H1 (cell line): Measurements from ENCODE around the gene TYW5. TPM values are rescaled to one million over a fixed set of nuclear protein-coding genes. Genes with fewer than 3 reads are reported as not detected.

Experiments used
- CTCF ChIA-PET: fragments of 300-600 bp; sonication (Branson Sonifier 250); formaldehyde crosslinking; loops from one replicate; lab custom pipeline; 2021; ENCODE audit not compliant: partially characterized antibody; lab: Charles Lee
- POLR2A ChIA-PET: fragments of 300-600 bp; sonication (Branson Sonifier 250); formaldehyde crosslinking; loops from one replicate; lab custom pipeline; 2021; ENCODE audit warnings: inconsistent platforms; ENCODE audit not compliant: partially characterized antibody; lab: Charles Lee
- DNase-seq, 2 experiments: peaks; one replicate each; pipeline versions ENCODE4 v3.0.0 to v3.0.0-alpha.2; 2010 to 2022; ENCODE audit warnings: low spot score in 2 of 2, low read depth in 1 of 2, mixed read lengths in 1 of 2
- FAIRE-seq: peaks from 2 replicates; lab custom pipeline; 2011; peaks lifted over from hg19 to GRCh38; lab: Jason Lieb, UNC
- H2AFZ ChIP-seq: 2 replicates; pipeline ENCODE4 v1.8.1; 2012; ENCODE audit warnings: low read length, inconsistent platforms
- H2AK5ac ChIP-seq: 2 replicates; pipeline ENCODE4 v1.6.1; 2013; ENCODE audit warnings: low read depth, low read length
- H2BK120ac ChIP-seq: replicated peaks from 2 replicates; pipeline ENCODE3; 2013; ENCODE audit warnings: low read depth, low read length, inconsistent platforms
- H2BK12ac ChIP-seq: 2 replicates; pipeline ENCODE4 v1.6.1; 2013; ENCODE audit warnings: low read depth, low read length
- H2BK15ac ChIP-seq: 2 replicates; pipeline ENCODE4 v1.6.1; 2013; ENCODE audit warnings: low read length
- H2BK20ac ChIP-seq: 2 replicates; pipeline ENCODE4 v1.6.1; 2013; ENCODE audit warnings: low read length
- H2BK5ac ChIP-seq: 2 replicates; pipeline ENCODE4 v1.6.1; 2013; ENCODE audit warnings: low read depth, low read length
- H3K14ac ChIP-seq: 2 replicates; pipeline ENCODE4 v1.6.1; 2013; ENCODE audit warnings: inconsistent platforms; ENCODE audit not compliant: insufficient read length
- H3K18ac ChIP-seq: 2 replicates; pipeline ENCODE4 v1.6.1; 2013; ENCODE audit warnings: low read length; ENCODE audit errors: extremely low read depth
- H3K23ac ChIP-seq: 2 replicates; pipeline ENCODE4 v1.6.1; 2013; ENCODE audit warnings: inconsistent platforms; ENCODE audit not compliant: insufficient read length
- H3K23me2 ChIP-seq: 2 replicates; pipeline ENCODE4 v1.6.1; 2013; ENCODE audit warnings: low read depth, low read length
- H3K27ac ChIP-seq: 2 replicates; pipeline ENCODE4 v1.6.1; 2011; ENCODE audit warnings: low read depth, low read length, inconsistent platforms
- H3K27me3 ChIP-seq, 4 experiments: replicated peaks in 1 of 4; 1 replicate in 1 of 4; 2 replicates in 3 of 4; pipeline versions ENCODE4 v1.6.1 to v1.8.1; 2011 to 2013; ENCODE audit warnings: low read length in 3 of 4, mild to moderate bottlenecking in 3 of 4, inconsistent platforms in 2 of 4, mixed read lengths in 2 of 4, moderate library complexity in 1 of 4; ENCODE audit not compliant: control insufficient read depth in 3 of 4, insufficient read depth in 3 of 4; ENCODE audit errors: extremely low read depth in 1 of 4
- H3K36me3 ChIP-seq, 4 experiments: 2 replicates each; pipeline versions ENCODE4 v1.6.1 to v1.8.1; 2011 to 2013; ENCODE audit warnings: mild to moderate bottlenecking in 4 of 4, low read length in 3 of 4, moderate library complexity in 2 of 4, control low read depth in 1 of 4, inconsistent platforms in 1 of 4; ENCODE audit not compliant: insufficient read depth in 4 of 4, control insufficient read depth in 2 of 4
- H3K4ac ChIP-seq: replicated peaks from 2 replicates; pipeline ENCODE3; 2013; ENCODE audit warnings: low read length, low read depth, mixed read lengths, inconsistent platforms; ENCODE audit not compliant: insufficient read length
- H3K4me1 ChIP-seq, 4 experiments: replicated peaks in 1 of 4; 1 replicate in 1 of 4; 2 replicates in 3 of 4; pipeline versions ENCODE4 v1.6.1 to v1.8.1; 2011 to 2013; ENCODE audit warnings: low read length in 3 of 4, inconsistent platforms in 2 of 4, mixed read lengths in 1 of 4; ENCODE audit not compliant: insufficient read depth in 4 of 4, control insufficient read depth in 3 of 4
- H3K4me2 ChIP-seq, 2 experiments: 2 replicates each; pipeline versions ENCODE4 v1.6.1 to v1.8.1; 2011 to 2013; ENCODE audit warnings: low read depth in 2 of 2, low read length in 2 of 2, control low read depth in 1 of 2, inconsistent platforms in 1 of 2, mild to moderate bottlenecking in 1 of 2; ENCODE audit not compliant: insufficient read depth in 1 of 2
- H3K4me3 ChIP-seq, 4 experiments: fragments of 200-600, 300-600 bp in 1 of 4; sonication (generic), shearing (Covaris generic), sonication (Bioruptor Twin) in 1 of 4; 2 replicates each; pipeline versions ENCODE4 v1.5.1 to v1.8.1; 2011 to 2016; ENCODE audit warnings: low read length in 4 of 4, low read depth in 3 of 4, control low read depth in 2 of 4, inconsistent platforms in 2 of 4, mild to moderate bottlenecking in 2 of 4, mixed read lengths in 1 of 4, moderate library complexity in 1 of 4; ENCODE audit not compliant: insufficient read depth in 2 of 4; ENCODE audit errors: extremely low read depth in 1 of 4
- H3K56ac ChIP-seq: replicated peaks from 2 replicates; pipeline ENCODE3; 2013; ENCODE audit warnings: low read depth, mild to moderate bottlenecking, mixed read lengths, low read length, inconsistent platforms; ENCODE audit not compliant: insufficient read length
- H3K79me1 ChIP-seq: 2 replicates; pipeline ENCODE4 v1.6.1; 2013; ENCODE audit warnings: low read depth, low read length, control low read depth
- H3K79me2 ChIP-seq, 2 experiments: 2 replicates each; pipeline versions ENCODE4 v1.6.1 to v1.8.1; 2012 to 2013; ENCODE audit warnings: low read length in 2 of 2, mild to moderate bottlenecking in 2 of 2, inconsistent platforms in 1 of 2; ENCODE audit not compliant: insufficient read depth in 2 of 2, control insufficient read depth in 1 of 2
- H3K9ac ChIP-seq, 4 experiments: replicated peaks in 1 of 4; 1 replicate in 1 of 4; 2 replicates in 3 of 4; pipeline versions ENCODE4 v1.6.1 to v1.8.1; 2011 to 2013; ENCODE audit warnings: low read depth in 3 of 4, low read length in 3 of 4, control low read depth in 2 of 4, mild to moderate bottlenecking in 2 of 4, moderate library complexity in 2 of 4, inconsistent platforms in 1 of 4; ENCODE audit errors: extremely low read depth in 1 of 4
- H3K9me3 ChIP-seq, 2 experiments: 2 replicates each; pipeline versions ENCODE4 v1.6.1 to v1.8.1; 2012 to 2013; ENCODE audit warnings: mild to moderate bottlenecking in 2 of 2, moderate library complexity in 2 of 2, control low read depth in 1 of 2, inconsistent platforms in 1 of 2, low read depth in 1 of 2, low read length in 1 of 2, mixed read lengths in 1 of 2; ENCODE audit not compliant: insufficient read depth in 2 of 2
- H4K20me1 ChIP-seq, 2 experiments: replicated peaks in 1 of 2; 2 replicates each; pipeline versions ENCODE3 to v1.8.1; 2011 to 2013; ENCODE audit warnings: inconsistent platforms in 2 of 2, low read length in 2 of 2, mild to moderate bottlenecking in 1 of 2; ENCODE audit not compliant: insufficient read depth in 2 of 2, control insufficient read depth in 1 of 2
- H4K5ac ChIP-seq: 2 replicates; pipeline ENCODE4 v1.6.1; 2013; ENCODE audit warnings: low read length, low read depth, mixed read lengths, inconsistent platforms; ENCODE audit not compliant: insufficient read length
- H4K8ac ChIP-seq: 2 replicates; pipeline ENCODE4 v1.8.0; 2013; ENCODE audit warnings: mild to moderate bottlenecking, moderate library complexity, low read length, inconsistent platforms; ENCODE audit not compliant: insufficient read depth; ENCODE audit errors: extremely low read depth
- H4K91ac ChIP-seq: replicated peaks from 2 replicates; pipeline ENCODE3; 2013; ENCODE audit warnings: low read length, mixed read lengths, inconsistent platforms; ENCODE audit not compliant: insufficient read length
- ATF3 ChIP-seq: IDR thresholded peaks from 2 replicates; pipeline ENCODE4 v1.6.1; 2011; ENCODE audit warnings: low read depth, mild to moderate bottlenecking, low read length; ENCODE audit not compliant: insufficient read depth
- CREB1 ChIP-seq: IDR thresholded peaks from 2 replicates; pipeline ENCODE4 v1.6.1; 2012; ENCODE audit warnings: inconsistent platforms
- E2F6 ChIP-seq: IDR thresholded peaks from 2 replicates; pipeline ENCODE4 v1.6.1; 2012; ENCODE audit warnings: inconsistent platforms
- EGR1 ChIP-seq: IDR thresholded peaks from 2 replicates; pipeline ENCODE4 v1.6.1; 2011; ENCODE audit warnings: low read depth, low read length, borderline replicate concordance
- HDAC6 ChIP-seq: IDR thresholded peaks from one replicate; pipeline ENCODE4 v1.7.1; 2012; ENCODE audit warnings: low read depth, mild to moderate bottlenecking, inconsistent platforms, low read length, moderate library complexity
- JUN ChIP-seq: IDR thresholded peaks from 2 replicates; pipeline ENCODE4 v1.6.1; 2011; ENCODE audit warnings: low read depth, mild to moderate bottlenecking, improper control_type of control experiment, low read length
- KDM1A ChIP-seq: fragments of 200-600, 300-600 bp; sonication (generic); IDR thresholded peaks from 2 replicates; pipeline ENCODE4 v1.7.1; 2016; ENCODE audit warnings: mild to moderate bottlenecking, low read length, borderline replicate concordance
- MAX ChIP-seq: IDR thresholded peaks from 2 replicates; pipeline ENCODE4 v1.6.1; 2012; ENCODE audit warnings: inconsistent platforms
- SP1 ChIP-seq: IDR thresholded peaks from 2 replicates; pipeline ENCODE4 v1.6.1; 2011; ENCODE audit warnings: low read depth, low read length
- SRF ChIP-seq: IDR thresholded peaks from 2 replicates; pipeline ENCODE4 v1.6.1; 2011; ENCODE audit warnings: mild to moderate bottlenecking, low read depth, low read length, moderate library complexity
- SUZ12 ChIP-seq: fragments of 200-600 bp; sonication (generic); IDR thresholded peaks from 2 replicates; pipeline ENCODE4 v1.6.1; 2012; ENCODE audit warnings: mild to moderate bottlenecking, inconsistent platforms, low read length, moderate library complexity, mixed read lengths
- TAF1 ChIP-seq: IDR thresholded peaks from 2 replicates; pipeline ENCODE4 v1.6.1; 2011; ENCODE audit warnings: mild to moderate bottlenecking, low read depth, low read length
- TAF7 ChIP-seq: optimal IDR thresholded peaks from 2 replicates; pipeline ENCODE3; 2011; ENCODE audit warnings: low read depth, mild to moderate bottlenecking, inconsistent platforms, low read length, moderate library complexity, borderline replicate concordance
- ZNF274 ChIP-seq: IDR thresholded peaks from 2 replicates; pipeline ENCODE4 v1.7.0; 2012; ENCODE audit warnings: low read length, borderline replicate concordance; ENCODE audit errors: extremely low read depth
- polyA plus RNA-seq, 7 experiments: library from polyadenylated mRNA; depleted of rRNA in 3 of 7; stranded (reverse) in 5 of 7; unstranded in 2 of 7; fragments of >200 nt in 5 of 7; fragments of 200-250 nt in 2 of 7; gene quantifications; 1 replicate in 5 of 7; 2 replicates in 1 of 7; 4 replicates in 1 of 7; pipeline versions ENCODE4 v1.2.1 to v1.2.3, GENCODE V29; 2011 to 2013; ENCODE audit warnings: missing spikeins in 2 of 7, mixed read lengths in 2 of 7
- total RNA-seq: library from RNA; stranded (reverse); fragmentation: NEBNext Ultra II Directional; extraction: Animal tissue kit (Norgen Biotek cat#: 25700); gene quantifications from 2 replicates; pipeline ENCODE4 v1.2.1, GENCODE V29; 2021

Gene TYW5
- total and polyA plus RNA-seq, 2 of the 8 experiments (the other 6 are each of a cell fraction or from before 2014, with no cell fraction given): 5.4 to 11.3 TPM

GRCh38 chr2:199977984-199978415 is 22.7 kb upstream of the TYW5 start:
- Histone ChIP-seq H3K27ac (no peak overlapping the region), H3K9ac (no peak overlapping the region), H2AFZ (no peak overlapping the region), H4K20me1 (no peaks in the 10 kb centered on the region), H3K14ac (no peak overlapping the region), H3K79me1 (no peaks in the 10 kb centered on the region), H3K79me2 (no peaks in the 10 kb centered on the region), H3K36me3 (no peaks in the 10 kb centered on the region), H3K4ac (no peak overlapping the region), H2BK120ac (no peak overlapping the region), H2BK20ac (no peak overlapping the region), H3K23me2 (0 out of 2 replicates have a peak, but pooled peaks cover 1% of the 10 kb centered on the region), H2AK5ac (no peak overlapping the region), H3K27me3 (no peaks in the 10 kb centered on the region), H3K9me3 (no peaks in the 10 kb centered on the region), H3K4me3 (no peak overlapping the region), H2BK12ac (no peak overlapping the region), H3K18ac (no peak overlapping the region), H3K4me1 (peaks cover 2 to 6% (median 4%) of the 10 kb centered on the region in 4 experiments; a peak in 6 of 7 replicates), H3K23ac (no peak overlapping the region), H2BK5ac (no peak overlapping the region), H4K8ac (no peak overlapping the region), H2BK15ac (no peak overlapping the region), H3K4me2 (no peak overlapping the region), H4K5ac (no peak overlapping the region), H3K56ac (no peak overlapping the region), H4K91ac (peak overlapping the region; percentile 60)
- CTCF ChIA-PET: no interaction called here
- POLR2A ChIA-PET: no interaction called here
- DNase-seq: no peak
- FAIRE-seq: no peak
- TF ChIP-seq SUZ12 (no peak), TAF1 (no peak), HDAC6 (no peak), E2F6 (no peak), ZNF274 (no peak), MAX (no peak), KDM1A (no peak), SP1 (no peak), EGR1 (no peak), JUN (no peak), ATF3 (no peak), SRF (no peak), TAF7 (no peak), CREB1 (no peak)
